Measurements from ENCODE around the gene ABCA2. TPM values are rescaled to one million over a fixed set of nuclear protein-coding genes. Genes with fewer than 3 reads are reported as not detected.

The ABCA2 gene
- total RNA-seq, 4 donors from 2014 or later = 136 to 291 (median 196) TPM

DNA sequence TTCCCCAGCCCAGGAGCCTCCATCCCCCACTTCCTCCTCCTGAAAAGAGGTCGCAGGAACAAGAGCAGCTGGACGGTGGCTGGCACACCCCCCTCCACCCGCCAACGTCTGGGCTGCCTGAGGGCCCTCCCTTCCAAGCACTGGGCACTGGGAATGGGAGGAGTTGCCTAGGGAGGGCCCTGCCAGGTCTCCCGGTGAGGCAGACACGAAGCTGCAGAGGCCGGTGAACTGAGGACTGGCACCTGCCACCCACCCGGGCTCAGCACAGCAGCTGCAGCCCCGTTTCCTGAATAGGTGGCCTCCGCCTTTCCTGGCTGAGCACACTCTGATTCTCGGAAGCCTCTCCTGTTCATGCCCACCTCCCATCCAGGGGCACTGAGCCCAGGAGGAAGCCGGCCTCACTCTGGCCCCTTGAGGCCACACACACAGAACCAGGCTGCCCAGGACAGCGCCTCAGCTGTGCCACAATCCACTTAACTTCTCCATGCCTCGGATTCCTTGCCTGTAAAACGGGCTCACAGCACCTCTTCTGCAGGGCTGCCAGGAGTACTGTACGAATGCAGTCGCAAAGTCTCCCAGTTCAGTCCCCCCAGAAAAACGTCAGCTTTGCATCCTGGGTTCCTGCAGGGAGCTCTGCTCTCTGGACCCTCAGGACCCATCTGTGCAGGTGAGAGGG lies 16.6 kb upstream of the ABCA2 start:
- Histone ChIP-seq H3K4me1 (peaks cover 0 to 52% (median 25%) of the 10 kb centered on the region in 4 donors), H3K36me3 (peaks cover 0 to 25% (median 0%) of the 10 kb centered on the region in 3 donors), H3K27me3 (peaks cover 0 to 17% of the 10 kb centered on the region in 2 donors), H3K4me3 (peak overlapping the region; percentile 25 to 76 (median 54)), H3K27ac (peak overlapping the region in 2 of 4 donors; percentile 45 to 75), H3K9me3 (no peaks in the 10 kb centered on the region)
- no peak for DNase-seq (ENCODE audit: low spot score in 2 of 2)
- TF ChIP-seq POLR2A (IDR thresholded peaks at IDR 0.05) (no peak), EP300 (IDR thresholded peaks at IDR 0.05) (no peak)
- TF ChIP-seq, protein P1, sequence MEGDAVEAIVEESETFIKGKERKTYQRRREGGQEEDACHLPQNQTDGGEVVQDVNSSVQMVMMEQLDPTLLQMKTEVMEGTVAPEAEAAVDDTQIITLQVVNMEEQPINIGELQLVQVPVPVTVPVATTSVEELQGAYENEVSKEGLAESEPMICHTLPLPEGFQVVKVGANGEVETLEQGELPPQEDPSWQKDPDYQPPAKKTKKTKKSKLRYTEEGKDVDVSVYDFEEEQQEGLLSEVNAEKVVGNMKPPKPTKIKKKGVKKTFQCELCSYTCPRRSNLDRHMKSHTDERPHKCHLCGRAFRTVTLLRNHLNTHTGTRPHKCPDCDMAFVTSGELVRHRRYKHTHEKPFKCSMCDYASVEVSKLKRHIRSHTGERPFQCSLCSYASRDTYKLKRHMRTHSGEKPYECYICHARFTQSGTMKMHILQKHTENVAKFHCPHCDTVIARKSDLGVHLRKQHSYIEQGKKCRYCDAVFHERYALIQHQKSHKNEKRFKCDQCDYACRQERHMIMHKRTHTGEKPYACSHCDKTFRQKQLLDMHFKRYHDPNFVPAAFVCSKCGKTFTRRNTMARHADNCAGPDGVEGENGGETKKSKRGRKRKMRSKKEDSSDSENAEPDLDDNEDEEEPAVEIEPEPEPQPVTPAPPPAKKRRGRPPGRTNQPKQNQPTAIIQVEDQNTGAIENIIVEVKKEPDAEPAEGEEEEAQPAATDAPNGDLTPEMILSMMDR (IDR thresholded peaks at IDR 0.05) = no peak
- 24 to 31% methylated on average over 6 to 18 of the region's 18 CpGs for WGBS, 2 donors

DNA sequence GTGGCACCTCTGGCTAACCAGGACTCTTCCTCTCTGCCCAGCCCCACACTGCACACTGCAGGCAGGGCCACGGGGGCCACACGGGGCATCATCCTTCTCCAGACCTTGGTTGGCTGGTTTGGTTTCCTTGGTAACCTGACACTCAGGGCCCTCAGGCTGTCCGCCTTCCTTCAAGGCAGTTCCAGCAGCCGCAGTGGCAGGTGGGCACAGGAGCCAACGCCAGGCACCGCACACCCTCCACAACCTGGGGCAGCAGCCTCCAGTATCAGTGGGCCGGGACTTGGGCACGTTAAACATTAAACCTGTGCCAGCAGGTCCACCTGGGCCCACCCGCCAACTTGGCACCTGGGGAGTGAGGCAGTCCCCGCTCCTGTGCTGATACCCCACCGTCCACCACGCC lies 16.0 kb upstream of the ABCA2 start:
- Histone ChIP-seq H3K27ac (peak overlapping the region in 1 of 4 donors; percentile 67), H3K36me3 (peaks cover 0 to 31% (median 0%) of the 10 kb centered on the region in 3 donors), H3K4me1 (peaks cover 0 to 46% (median 24%) of the 10 kb centered on the region in 4 donors), H3K4me3 (peak overlapping the region in 1 of 4 donors; percentile 76), H3K27me3 (peaks cover 0 to 11% of the 10 kb centered on the region in 2 donors), H3K9me3 (no peaks in the 10 kb centered on the region)
- no peak for DNase-seq (ENCODE audit: low spot score in 2 of 2)
- TF ChIP-seq EP300 (IDR thresholded peaks at IDR 0.05) (no peak), POLR2A (IDR thresholded peaks at IDR 0.05) (no peak)
- TF ChIP-seq, protein P1 (IDR thresholded peaks at IDR 0.05) = no peak
- WGBS, 2 donors = 38 to 72% methylated on average over 4 to 12 of the region's 12 CpGs

- no peak for DNase-seq (ENCODE audit: low spot score in 2 of 2)
- H3K4me3 ChIP-seq = peak overlapping the region in 2 of 4 donors; percentile 9 to 76
- peaks cover 0 to 1% of the 10 kb centered on the region in 2 donors for H3K27me3 ChIP-seq
- peaks cover 0 to 41% (median 0%) of the 10 kb centered on the region in 3 donors for H3K36me3 ChIP-seq
- H3K27ac ChIP-seq = peak overlapping the region in 1 of 4 donors; percentile 67
- no peak for TF ChIP-seq EP300 (IDR thresholded peaks at IDR 0.05)
- TF ChIP-seq POLR2A (IDR thresholded peaks at IDR 0.05) = no peak
- TF ChIP-seq, protein P1 (IDR thresholded peaks at IDR 0.05) = no peak
- WGBS, 2 donors = 68 to 69% methylated on average over 25 to 27 of the region's 36 CpGs
- peaks cover 0 to 40% (median 24%) of the 10 kb centered on the region in 4 donors for H3K4me1 ChIP-seq
- H3K9me3 ChIP-seq = no peaks in the 10 kb centered on the region
Measured at GRCh38 chr9:137042751-137043727, 15.0 kb upstream of the ABCA2 start.

GRCh38 chr9:137041124-137041523 lies 13.1 kb upstream of the ABCA2 start:
- H3K4me3 ChIP-seq = peak overlapping the region in 1 of 4 donors; percentile 23
- H3K36me3 ChIP-seq = peaks cover 0 to 52% (median 0%) of the 10 kb centered on the region in 3 donors
- H3K27ac ChIP-seq = no peak overlapping the region
- WGBS, 2 donors = 45 to 55% methylated on average over 10 of the region's 16 CpGs
- TF ChIP-seq, protein P1 (IDR thresholded peaks at IDR 0.05) = no peak
- TF ChIP-seq POLR2A (IDR thresholded peaks at IDR 0.05) (no peak), EP300 (IDR thresholded peaks at IDR 0.05) (no peak)
- peaks cover 0 to 32% (median 18%) of the 10 kb centered on the region in 4 donors for H3K4me1 ChIP-seq
- DNase-seq (ENCODE audit: low spot score in 2 of 2) = no peak
- H3K9me3 ChIP-seq = no peaks in the 10 kb centered on the region
- H3K27me3 ChIP-seq = no peaks in the 10 kb centered on the region
